ENCODE measurements around the gene KIF21A. TPM values are rescaled to one million over a fixed set of nuclear protein-coding genes. Genes with fewer than 3 reads are reported as not detected.

The KIF21A gene
- total and polyA plus RNA-seq, 2 of the 13 experiments (the other 11 are each of a cell fraction or from before 2014, with no cell fraction given): 20.6 to 39.7 TPM

GRCh38 chr12:39442831-39443080 is 164 bp downstream of the KIF21A start (continued):
- TF ChIP-seq THAP9 (CRISPR knock-in tag; IDR thresholded peaks at IDR 0.05; ENCODE audit: borderline replicate concordance) (no peak), ZBTB34 (CRISPR knock-in tag; IDR thresholded peaks at IDR 0.05) (no peak), GATAD1 (CRISPR knock-in tag; IDR thresholded peaks at IDR 0.05) (no peak), ZBTB7B (CRISPR knock-in tag; IDR thresholded peaks at IDR 0.05) (no peak), GATAD2A (CRISPR knock-in tag; IDR thresholded peaks at IDR 0.05) (no peak), ZFP37 (CRISPR knock-in tag; IDR thresholded peaks at IDR 0.05; ENCODE audit: borderline replicate concordance) (no peak), NBN (conservative IDR thresholded peaks at IDR 0.05) (no peak), ZNF274 (CRISPR knock-in tag; IDR thresholded peaks at IDR 0.05) (no peak), ZNF766 (CRISPR knock-in tag; IDR thresholded peaks at IDR 0.05; ENCODE audit: borderline replicate concordance) (peak; percentile 32; the same call in 1 of the 2 replicates), NFYB (CRISPR knock-in tag; IDR thresholded peaks at IDR 0.05) (0 out of 2 replicates have a peak, but pooled peaks have one; percentile 13), HNRNPK (IDR thresholded peaks at IDR 0.05; ENCODE audit: low read depth, low read length, poor library complexity, severe bottlenecking) (no peak), ZNF674 (CRISPR knock-in tag; IDR thresholded peaks at IDR 0.05; ENCODE audit: low read depth) (no peak), CBFB (CRISPR knock-in tag; IDR thresholded peaks at IDR 0.05) (0 out of 2 replicates have a peak, but pooled peaks have one; percentile 32), ATF7-NPFF (CRISPR knock-in tag; IDR thresholded peaks at IDR 0.05; ENCODE audit: low read depth) (no peak), GTF2F1 (IDR thresholded peaks at IDR 0.05; ENCODE audit: low read length) (no peak), ZNF543 (CRISPR knock-in tag; IDR thresholded peaks at IDR 0.05) (no peak), BRCA1 (CRISPR knock-in tag; IDR thresholded peaks at IDR 0.05) (peak; percentile 22; the same call in 1 of the 2 replicates), ZBTB44 (CRISPR knock-in tag; IDR thresholded peaks at IDR 0.05) (no peak), MEIS1 (CRISPR knock-in tag; IDR thresholded peaks at IDR 0.05; ENCODE audit: borderline replicate concordance) (no peak; the same call in 1 of the 2 replicates), TARDBP (CRISPR knock-in tag; IDR thresholded peaks at IDR 0.05) (no peak), ZSCAN20 (CRISPR knock-in tag; IDR thresholded peaks at IDR 0.05; ENCODE audit: borderline replicate concordance) (peak; percentile 81; the same call in 1 of the 2 replicates), TFDP2 (CRISPR knock-in tag; IDR thresholded peaks at IDR 0.05) (no peak), ZNF597 (CRISPR knock-in tag; IDR thresholded peaks at IDR 0.05) (no peak), ZNF10 (CRISPR knock-in tag; IDR thresholded peaks at IDR 0.05; ENCODE audit: borderline replicate concordance, low read depth) (no peak), ELF4 (CRISPR knock-in tag; IDR thresholded peaks at IDR 0.05; ENCODE audit: borderline replicate concordance) (no peak)
